ENCODE measurements around the gene KIAA1210. TPM values are rescaled to one million over a fixed set of nuclear protein-coding genes. Genes with fewer than 3 reads are reported as not detected.

KIAA1210 gene
- total RNA-seq, 1 donor from 2014 or later = not detected

- H3K4me1 Mint-ChIP-seq (ENCODE audit: low read depth) = no peaks in the 10 kb centered on the region
- no peak for TF ChIP-seq CTCF (IDR thresholded peaks at IDR 0.05; ENCODE audit: unreplicated experiment)
- H3K36me3 Mint-ChIP-seq (ENCODE audit: insufficient read depth) = no peaks in the 10 kb centered on the region
- no peak for DNase-seq (ENCODE audit: low spot score, unreplicated experiment)
- peaks cover 8% of the 10 kb centered on the region for H3K9me3 Mint-ChIP-seq (ENCODE audit: low read depth)
- H3K27me3 Mint-ChIP-seq = peaks cover 3% of the 10 kb centered on the region
- H3K4me3 Mint-ChIP-seq (ENCODE audit: low read depth) = no peak overlapping the region
- no peak overlapping the region for H3K27ac Mint-ChIP-seq
These were observed 40.5 kb downstream of the KIAA1210 start for GRCh38 chrX:119087121-119087520.

- Mint-ChIP-seq H3K27ac (no peak overlapping the region), H3K4me1 (ENCODE audit: low read depth) (no peaks in the 10 kb centered on the region), H3K4me3 (ENCODE audit: low read depth) (no peak overlapping the region), H3K9me3 (ENCODE audit: low read depth) (peaks cover 6% of the 10 kb centered on the region), H3K36me3 (ENCODE audit: insufficient read depth) (no peaks in the 10 kb centered on the region), H3K27me3 (peaks cover 3% of the 10 kb centered on the region)
- no peak for DNase-seq (ENCODE audit: low spot score, unreplicated experiment)
- TF ChIP-seq CTCF (IDR thresholded peaks at IDR 0.05; ENCODE audit: unreplicated experiment) = no peak
These were observed 42.8 kb downstream of the KIAA1210 start for GRCh38 chrX:119084766-119085165.

GRCh38 chrX:119082278-119082677 is 45.3 kb downstream of the KIAA1210 start:
- H3K9me3 Mint-ChIP-seq (ENCODE audit: low read depth) = peaks cover 7% of the 10 kb centered on the region
- H3K36me3 Mint-ChIP-seq (ENCODE audit: insufficient read depth) = no peaks in the 10 kb centered on the region
- no peaks in the 10 kb centered on the region for H3K4me1 Mint-ChIP-seq (ENCODE audit: low read depth)
- H3K27me3 Mint-ChIP-seq = no peaks in the 10 kb centered on the region
- no peak overlapping the region for H3K4me3 Mint-ChIP-seq (ENCODE audit: low read depth)
- no peak for DNase-seq (ENCODE audit: low spot score, unreplicated experiment)
- no peak overlapping the region for H3K27ac Mint-ChIP-seq
- TF ChIP-seq CTCF (IDR thresholded peaks at IDR 0.05; ENCODE audit: unreplicated experiment) = no peak

- no peak for TF ChIP-seq CTCF (IDR thresholded peaks at IDR 0.05; ENCODE audit: unreplicated experiment)
- Mint-ChIP-seq H3K36me3 (ENCODE audit: insufficient read depth) (no peaks in the 10 kb centered on the region), H3K27me3 (no peaks in the 10 kb centered on the region), H3K4me1 (ENCODE audit: low read depth) (no peaks in the 10 kb centered on the region), H3K4me3 (ENCODE audit: low read depth) (no peak overlapping the region), H3K9me3 (ENCODE audit: low read depth) (peaks cover 10% of the 10 kb centered on the region), H3K27ac (no peak overlapping the region)
- DNase-seq (ENCODE audit: low spot score, unreplicated experiment) = no peak
These were observed 52.2 kb downstream of the KIAA1210 start for GRCh38 chrX:119075270-119076025.

GRCh38 chrX:119073911-119074310 is 53.7 kb downstream of the KIAA1210 start:
- DNase-seq (ENCODE audit: low spot score, unreplicated experiment) = no peak
- Mint-ChIP-seq H3K4me3 (ENCODE audit: low read depth) (no peak overlapping the region), H3K9me3 (ENCODE audit: low read depth) (peaks cover 10% of the 10 kb centered on the region), H3K36me3 (ENCODE audit: insufficient read depth) (no peaks in the 10 kb centered on the region), H3K27me3 (no peaks in the 10 kb centered on the region), H3K4me1 (ENCODE audit: low read depth) (no peaks in the 10 kb centered on the region), H3K27ac (no peak overlapping the region)
- TF ChIP-seq CTCF (IDR thresholded peaks at IDR 0.05; ENCODE audit: unreplicated experiment) = no peak

Measured in progenitor cell of endocrine pancreas (in vitro differentiated cells).